Measurements from ENCODE around the gene OR2T35.

Gene OR2T35

GRCh38 chr1:248613742-248614141 lies 31.3 kb downstream of the OR2T35 start:
- H4K20me1 ChIP-seq (ENCODE audit: low read depth, low read length), result no peaks in the 10 kb centered on the region
- H3K9ac ChIP-seq (ENCODE audit: low read length), result no peak overlapping the region
- no peak overlapping the region for H3K27ac ChIP-seq (ENCODE audit: low read depth, low read length)
- no peaks in the 10 kb centered on the region for H3K9me3 ChIP-seq (ENCODE audit: insufficient read depth, low read length)
- H3K9me2 ChIP-seq (replicated peaks; ENCODE audit: insufficient read depth, low read length), result no peaks in the 10 kb centered on the region
- TF ChIP-seq, protein P1, sequence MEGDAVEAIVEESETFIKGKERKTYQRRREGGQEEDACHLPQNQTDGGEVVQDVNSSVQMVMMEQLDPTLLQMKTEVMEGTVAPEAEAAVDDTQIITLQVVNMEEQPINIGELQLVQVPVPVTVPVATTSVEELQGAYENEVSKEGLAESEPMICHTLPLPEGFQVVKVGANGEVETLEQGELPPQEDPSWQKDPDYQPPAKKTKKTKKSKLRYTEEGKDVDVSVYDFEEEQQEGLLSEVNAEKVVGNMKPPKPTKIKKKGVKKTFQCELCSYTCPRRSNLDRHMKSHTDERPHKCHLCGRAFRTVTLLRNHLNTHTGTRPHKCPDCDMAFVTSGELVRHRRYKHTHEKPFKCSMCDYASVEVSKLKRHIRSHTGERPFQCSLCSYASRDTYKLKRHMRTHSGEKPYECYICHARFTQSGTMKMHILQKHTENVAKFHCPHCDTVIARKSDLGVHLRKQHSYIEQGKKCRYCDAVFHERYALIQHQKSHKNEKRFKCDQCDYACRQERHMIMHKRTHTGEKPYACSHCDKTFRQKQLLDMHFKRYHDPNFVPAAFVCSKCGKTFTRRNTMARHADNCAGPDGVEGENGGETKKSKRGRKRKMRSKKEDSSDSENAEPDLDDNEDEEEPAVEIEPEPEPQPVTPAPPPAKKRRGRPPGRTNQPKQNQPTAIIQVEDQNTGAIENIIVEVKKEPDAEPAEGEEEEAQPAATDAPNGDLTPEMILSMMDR (IDR thresholded peaks at IDR 0.05; ENCODE audit: insufficient read depth, low read length, poor library complexity, severe bottlenecking), result no peak
- TF ChIP-seq EZH2phosphoT487 (conservative IDR thresholded peaks at IDR 0.05; ENCODE audit: low read length), result no peak
- no peak overlapping the region for H3K4me2 ChIP-seq (ENCODE audit: low read depth, low read length, poor library complexity, severe bottlenecking)
- H3K79me2 ChIP-seq (ENCODE audit: insufficient read depth, low read length), result no peaks in the 10 kb centered on the region
- H3K27me3 ChIP-seq (ENCODE audit: low read length), result no peaks in the 10 kb centered on the region
- H3K36me3 ChIP-seq (ENCODE audit: low read length), result no peaks in the 10 kb centered on the region
- H3K4me3 ChIP-seq (ENCODE audit: insufficient read depth, low read length, poor library complexity, severe bottlenecking), result no peak overlapping the region
- no peaks in the 10 kb centered on the region for H3F3A ChIP-seq (ENCODE audit: insufficient read depth)
- no peak overlapping the region for H2AFZ ChIP-seq (ENCODE audit: low read depth, low read length, severe bottlenecking)

DNA sequence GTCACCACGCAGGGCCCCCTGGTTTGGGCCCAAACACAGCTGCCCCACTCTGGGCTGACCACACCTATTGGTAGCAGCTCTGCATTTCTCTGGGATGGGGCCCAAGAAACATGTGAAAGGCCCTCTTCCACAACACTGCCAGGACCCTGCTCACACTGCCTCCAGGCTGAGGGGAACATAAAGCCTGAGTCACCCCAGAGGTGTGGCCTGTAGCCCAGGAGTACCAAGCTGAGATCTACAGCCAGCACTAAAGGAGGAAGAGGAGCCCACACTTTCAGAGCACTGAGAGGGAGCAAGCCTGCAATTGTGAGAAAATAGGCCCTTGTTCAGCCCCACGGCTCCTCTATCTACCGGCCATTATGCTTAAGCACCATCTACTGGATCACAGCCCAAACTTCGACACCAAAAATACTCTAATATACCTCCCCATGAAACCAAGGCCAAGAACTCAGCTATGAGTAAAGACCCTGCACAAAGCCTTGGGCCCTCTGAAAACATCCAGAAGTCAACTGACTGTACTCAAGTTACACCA lies 33.1 kb downstream of the OR2T35 start:
- Histone ChIP-seq H3K9me3 (ENCODE audit: insufficient read depth, low read length) (no peaks in the 10 kb centered on the region), H3K4me3 (ENCODE audit: insufficient read depth, low read length, poor library complexity, severe bottlenecking) (no peak overlapping the region)

DNA sequence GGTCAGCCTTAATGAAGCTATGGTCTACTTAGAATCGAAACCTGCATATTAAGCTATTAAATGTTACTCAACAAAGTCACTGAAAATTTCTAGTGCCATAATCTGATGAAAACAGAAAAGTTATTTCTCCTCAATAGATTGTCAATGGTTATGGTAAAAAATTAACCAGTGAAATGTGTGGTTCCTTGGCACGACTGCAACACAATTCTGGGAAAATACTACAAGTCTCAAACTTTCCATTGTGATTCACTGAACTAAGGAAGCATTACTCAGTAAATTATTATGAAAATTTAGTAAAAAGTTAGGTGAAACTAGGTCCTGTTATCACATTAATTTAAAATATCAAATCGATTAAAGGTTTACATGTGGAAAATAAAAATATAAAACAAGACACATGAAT lies 34.8 kb downstream of the OR2T35 start:
- Histone ChIP-seq H3K9me3 (ENCODE audit: insufficient read depth, low read length) (no peaks in the 10 kb centered on the region), H4K20me1 (ENCODE audit: low read depth, low read length) (no peaks in the 10 kb centered on the region), H3K4me3 (ENCODE audit: insufficient read depth, low read length, poor library complexity, severe bottlenecking) (no peak overlapping the region), H3K79me2 (ENCODE audit: insufficient read depth, low read length) (no peaks in the 10 kb centered on the region), H3K9me2 (replicated peaks; ENCODE audit: insufficient read depth, low read length) (no peaks in the 10 kb centered on the region), H3K27ac (ENCODE audit: low read depth, low read length) (no peak overlapping the region), H2AFZ (ENCODE audit: low read depth, low read length, severe bottlenecking) (no peak overlapping the region), H3K27me3 (ENCODE audit: low read length) (no peaks in the 10 kb centered on the region), H3F3A (ENCODE audit: insufficient read depth) (no peaks in the 10 kb centered on the region), H3K4me2 (ENCODE audit: low read depth, low read length, poor library complexity, severe bottlenecking) (no peak overlapping the region), H3K36me3 (ENCODE audit: low read length) (no peaks in the 10 kb centered on the region), H3K9ac (ENCODE audit: low read length) (no peak overlapping the region)
- no peak for TF ChIP-seq EZH2phosphoT487 (conservative IDR thresholded peaks at IDR 0.05; ENCODE audit: low read length)
- TF ChIP-seq, protein P1 (IDR thresholded peaks at IDR 0.05; ENCODE audit: insufficient read depth, low read length, poor library complexity, severe bottlenecking), result no peak

More for the DNA sequence above, 33.1 kb downstream of the OR2T35 start:
- Histone ChIP-seq H2AFZ (ENCODE audit: low read depth, low read length, severe bottlenecking) (no peak overlapping the region), H3K4me2 (ENCODE audit: low read depth, low read length, poor library complexity, severe bottlenecking) (no peak overlapping the region), H3F3A (ENCODE audit: insufficient read depth) (no peaks in the 10 kb centered on the region), H3K9ac (ENCODE audit: low read length) (no peak overlapping the region), H3K9me2 (replicated peaks; ENCODE audit: insufficient read depth, low read length) (no peaks in the 10 kb centered on the region), H3K79me2 (ENCODE audit: insufficient read depth, low read length) (no peaks in the 10 kb centered on the region), H3K27ac (ENCODE audit: low read depth, low read length) (no peak overlapping the region), H3K36me3 (ENCODE audit: low read length) (no peaks in the 10 kb centered on the region), H4K20me1 (ENCODE audit: low read depth, low read length) (no peaks in the 10 kb centered on the region), H3K27me3 (ENCODE audit: low read length) (no peaks in the 10 kb centered on the region)
- no peak for TF ChIP-seq EZH2phosphoT487 (conservative IDR thresholded peaks at IDR 0.05; ENCODE audit: low read length)
- TF ChIP-seq, protein P1 (IDR thresholded peaks at IDR 0.05; ENCODE audit: insufficient read depth, low read length, poor library complexity, severe bottlenecking), result no peak

All from SU-DHL-6 (cell line).